Measurements from ENCODE around the gene ADAMTSL3.

- TF ChIP-seq ELF4 (IDR thresholded peaks at IDR 0.05), result no peak
- no peak for TF ChIP-seq TARDBP (IDR thresholded peaks at IDR 0.05)
Observed at GRCh38 chr15:83855956-83856355, 202.0 kb downstream of the ADAMTSL3 start.

Measured in HEK293T (cell line).